Thoracic aorta (tissue), 2 donors: ENCODE data around the gene CACNG7. TPM values are rescaled to one million over a fixed set of nuclear protein-coding genes. Genes with fewer than 3 reads are reported as not detected.

Experiments
- ATAC-seq: fragments of 150-250 bp; one replicate; pipeline ENCODE4 v1.8.0; 2017; ENCODE audit warnings: low read depth; ENCODE audit not compliant: insufficient number of reproducible peaks, low FRiP score
- DNase-seq: peaks from one replicate; pipeline ENCODE4 v3.0.0-alpha.2; 2020; ENCODE audit warnings: low spot score
- H3K27ac ChIP-seq, 2 donors: fragments of 200-600 bp; sonication (generic); 1 replicate in 1 of 2; 2 replicates in 1 of 2; pipeline ENCODE4 v1.5.1; 2016; ENCODE audit warnings: mild to moderate bottlenecking in 2 of 2, moderate library complexity in 2 of 2
- H3K27me3 ChIP-seq: fragments of 200-600 bp; sonication (generic); replicated peaks from 2 replicates; pipeline ENCODE4 v1.6.0; 2016; ENCODE audit warnings: mild to moderate bottlenecking; ENCODE audit not compliant: insufficient read depth
- H3K36me3 ChIP-seq: fragments of 200-600 bp; sonication (generic); one replicate; pipeline ENCODE4 v1.5.1; 2016
- H3K4me1 ChIP-seq, 2 donors: fragments of 200-600 bp; sonication (generic); 1 replicate in 1 of 2; 2 replicates in 1 of 2; pipeline versions ENCODE4 v1.5.1 to v1.6.0; 2016; ENCODE audit warnings: low read depth in 2 of 2, mild to moderate bottlenecking in 1 of 2; ENCODE audit not compliant: control insufficient read depth in 1 of 2
- H3K4me3 ChIP-seq: fragments of 200-600 bp; sonication (generic); 2 replicates; pipeline ENCODE4 v1.5.1; 2016; ENCODE audit warnings: mild to moderate bottlenecking
- H3K9me3 ChIP-seq: fragments of 200-600 bp; sonication (generic); 2 replicates; pipeline ENCODE4 v1.5.1; 2016
- total RNA-seq, 2 donors: library from RNA; depleted of rRNA; stranded (reverse); fragments of >200 nt; gene quantifications; one replicate each; pipeline versions ENCODE4 v1.1.0 to v1.2.3, GENCODE V29; 2016
- TF ChIP-seq, protein P1 (sequence below): fragments of 200-600 bp; sonication (generic); IDR thresholded peaks from one replicate; pipeline ENCODE4 v1.5.1; 2019; ENCODE audit warnings: antibody characterized with exemption

CACNG7 gene
- total RNA-seq, 2 donors from 2014 or later = not detected

DNA sequence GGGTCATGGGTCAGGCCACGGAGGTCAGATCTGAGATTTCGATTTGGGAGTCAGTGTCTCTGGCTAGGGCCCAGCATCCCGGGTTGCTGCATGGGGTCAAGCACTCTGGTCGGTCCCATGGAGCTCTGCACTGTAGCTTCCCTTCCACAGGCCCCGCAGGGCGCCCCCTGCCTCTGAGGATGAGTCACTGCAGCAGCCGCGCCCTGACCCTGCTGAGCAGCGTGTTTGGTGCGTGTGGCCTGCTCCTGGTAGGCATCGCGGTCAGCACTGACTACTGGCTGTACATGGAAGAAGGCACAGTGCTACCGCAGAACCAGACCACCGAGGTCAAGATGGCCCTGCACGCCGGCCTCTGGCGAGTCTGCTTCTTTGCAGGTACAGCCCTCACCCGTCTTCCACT, 3.6 kb downstream of the CACNG7 start:
- H3K4me1 ChIP-seq = peaks cover 0 to 18% of the 10 kb centered on the region in 2 donors
- no peaks in the 10 kb centered on the region for H3K9me3 ChIP-seq
- no peak for DNase-seq
- ATAC-seq = no peak
- no peak overlapping the region for H3K4me3 ChIP-seq
- H3K27me3 ChIP-seq = peaks cover 12% of the 10 kb centered on the region
- no peak overlapping the region for H3K27ac ChIP-seq
- TF ChIP-seq, protein P1, sequence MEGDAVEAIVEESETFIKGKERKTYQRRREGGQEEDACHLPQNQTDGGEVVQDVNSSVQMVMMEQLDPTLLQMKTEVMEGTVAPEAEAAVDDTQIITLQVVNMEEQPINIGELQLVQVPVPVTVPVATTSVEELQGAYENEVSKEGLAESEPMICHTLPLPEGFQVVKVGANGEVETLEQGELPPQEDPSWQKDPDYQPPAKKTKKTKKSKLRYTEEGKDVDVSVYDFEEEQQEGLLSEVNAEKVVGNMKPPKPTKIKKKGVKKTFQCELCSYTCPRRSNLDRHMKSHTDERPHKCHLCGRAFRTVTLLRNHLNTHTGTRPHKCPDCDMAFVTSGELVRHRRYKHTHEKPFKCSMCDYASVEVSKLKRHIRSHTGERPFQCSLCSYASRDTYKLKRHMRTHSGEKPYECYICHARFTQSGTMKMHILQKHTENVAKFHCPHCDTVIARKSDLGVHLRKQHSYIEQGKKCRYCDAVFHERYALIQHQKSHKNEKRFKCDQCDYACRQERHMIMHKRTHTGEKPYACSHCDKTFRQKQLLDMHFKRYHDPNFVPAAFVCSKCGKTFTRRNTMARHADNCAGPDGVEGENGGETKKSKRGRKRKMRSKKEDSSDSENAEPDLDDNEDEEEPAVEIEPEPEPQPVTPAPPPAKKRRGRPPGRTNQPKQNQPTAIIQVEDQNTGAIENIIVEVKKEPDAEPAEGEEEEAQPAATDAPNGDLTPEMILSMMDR = no peak
- no peaks in the 10 kb centered on the region for H3K36me3 ChIP-seq

DNA sequence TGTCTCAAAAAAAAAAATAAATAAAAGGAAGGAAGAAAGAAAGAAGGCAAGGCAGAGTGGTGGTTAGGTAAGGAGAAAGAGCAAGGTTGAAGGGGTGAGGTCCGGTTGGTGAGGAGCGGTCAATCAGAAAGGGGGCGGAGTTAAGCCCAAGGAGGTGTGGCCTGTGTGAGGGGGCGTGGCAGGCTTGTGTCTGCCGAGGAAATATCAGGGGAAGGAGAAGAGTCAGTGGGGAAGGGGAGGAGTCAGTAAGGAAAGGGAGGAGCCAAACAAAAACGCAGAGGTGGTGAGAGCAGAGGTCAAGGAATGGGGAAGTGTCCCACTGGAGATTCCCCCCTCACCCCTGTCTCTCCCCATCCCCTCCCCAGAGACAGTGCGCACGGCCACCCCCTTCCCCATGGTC, 5.9 kb downstream of the CACNG7 start:
- Histone ChIP-seq H3K4me3 (no peak overlapping the region), H3K36me3 (no peaks in the 10 kb centered on the region), H3K9me3 (no peaks in the 10 kb centered on the region), H3K4me1 (no peaks in the 10 kb centered on the region), H3K27ac (no peak overlapping the region), H3K27me3 (no peaks in the 10 kb centered on the region)
- no peak for ATAC-seq
- DNase-seq = no peak
- TF ChIP-seq, protein P1 = no peak

DNA sequence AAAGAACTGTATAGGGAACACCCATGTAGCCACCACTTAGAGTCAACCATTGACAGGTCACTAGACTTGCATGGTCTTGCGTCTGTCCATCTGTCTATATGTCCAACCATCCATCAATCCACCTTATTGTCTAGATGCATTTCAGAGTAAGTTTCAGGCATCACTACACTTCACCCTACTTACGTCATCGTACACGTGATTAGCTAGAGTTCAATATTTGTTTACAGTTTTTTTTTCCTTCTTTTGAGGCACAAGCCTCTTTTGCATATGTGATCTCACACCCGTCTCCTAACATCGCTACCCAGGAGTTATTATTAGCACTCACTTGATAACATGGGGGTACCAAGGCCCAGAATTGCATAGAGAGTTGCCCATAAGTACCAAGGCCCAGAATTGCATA, 6.9 kb downstream of the CACNG7 start:
- Histone ChIP-seq H3K27me3 (no peaks in the 10 kb centered on the region), H3K4me1 (no peaks in the 10 kb centered on the region), H3K4me3 (no peak overlapping the region), H3K36me3 (no peaks in the 10 kb centered on the region), H3K27ac (no peak overlapping the region), H3K9me3 (no peaks in the 10 kb centered on the region)
- no peak for DNase-seq
- TF ChIP-seq, protein P1 = no peak
- no peak for ATAC-seq

DNA sequence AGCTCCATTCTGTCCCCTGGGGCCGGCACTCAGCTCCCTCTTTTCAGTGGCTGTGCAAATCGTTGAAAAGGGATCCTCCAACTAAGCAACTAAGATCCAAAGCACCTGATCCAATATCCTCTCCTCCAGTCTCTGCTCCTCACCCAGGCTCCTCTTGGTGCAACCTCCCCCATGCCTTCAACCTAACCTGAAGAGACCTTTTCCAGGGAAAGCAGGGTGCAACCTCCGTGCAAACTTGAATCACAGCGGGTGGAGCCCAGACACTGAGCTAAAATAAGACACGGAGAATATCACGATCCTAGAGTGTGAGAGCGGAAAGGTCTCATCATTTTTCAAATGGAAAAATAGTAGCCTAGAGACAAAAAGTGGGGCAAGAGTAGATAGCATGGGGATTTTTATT, 8.3 kb downstream of the CACNG7 start:
- ATAC-seq = no peak
- TF ChIP-seq, protein P1 = no peak
- no peaks in the 10 kb centered on the region for H3K27me3 ChIP-seq
- H3K27ac ChIP-seq = no peak overlapping the region
- H3K4me3 ChIP-seq = no peak overlapping the region
- H3K4me1 ChIP-seq = no peaks in the 10 kb centered on the region
- no peaks in the 10 kb centered on the region for H3K9me3 ChIP-seq
- no peak for DNase-seq
- H3K36me3 ChIP-seq = no peaks in the 10 kb centered on the region

DNA sequence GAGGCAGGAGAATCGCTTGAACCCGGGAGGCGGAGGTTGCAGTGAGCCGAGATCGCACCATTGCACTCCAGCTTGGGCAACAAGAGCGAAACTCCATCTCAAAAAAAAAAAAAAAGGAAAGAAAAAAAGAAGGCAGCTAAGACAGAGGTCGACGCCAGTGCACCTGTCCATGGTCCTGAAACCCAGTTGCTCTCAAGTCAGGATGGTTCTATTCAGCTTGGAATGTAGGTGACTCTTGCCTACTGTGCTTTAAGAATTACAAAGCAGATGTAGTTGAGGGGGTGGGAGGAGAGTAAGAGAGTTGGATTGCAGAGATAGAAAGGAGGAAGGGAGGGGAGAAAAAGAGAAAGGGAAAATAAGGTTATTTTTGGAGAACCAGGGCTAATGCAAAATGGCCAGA, 18.7 kb downstream of the CACNG7 start:
- H3K27me3 ChIP-seq = no peaks in the 10 kb centered on the region
- no peak overlapping the region for H3K4me3 ChIP-seq
- H3K9me3 ChIP-seq = no peaks in the 10 kb centered on the region
- no peak for ATAC-seq
- H3K27ac ChIP-seq = no peak overlapping the region
- H3K4me1 ChIP-seq = no peaks in the 10 kb centered on the region
- no peaks in the 10 kb centered on the region for H3K36me3 ChIP-seq
- TF ChIP-seq, protein P1 = no peak
- DNase-seq = no peak
